K562 (cell line): ENCODE measurements around the gene UNC13A. TPM values are rescaled to one million over a fixed set of nuclear protein-coding genes. Genes with fewer than 3 reads are reported as not detected.
A peak's percentile ranks its signal among the peaks of the same experiment; 100 is the strongest.

Experiments used
- ATAC-seq: fragments of 200-7000 bp; cut with Tn5 transposase; 3 replicates; pipeline ENCODE4 v1.9.1; 2020; ENCODE audit warnings: moderate library complexity
- BruUV-seq: library from RNA; stranded (reverse); fragments of 400-500 nt; replicated peaks from 2 replicates; lab custom pipeline; 2021; lab: Mats Ljungman, UMichigan
- CTCF ChIA-PET: fragments of 300-600 bp; formaldehyde crosslinking; extraction: SDS; loops from one replicate; lab custom pipeline; 2021; ENCODE audit warnings: low intra/inter-chr PET ratio; lab: Yijun Ruan, JAX
- POLR2A ChIA-PET: fragments of 300-600, 350-650 bp; sonication (Branson Sonifier 250); formaldehyde crosslinking; extraction: SDS; loops from one replicate; lab custom pipeline; 2021; ENCODE audit warnings: antibody characterized with exemption, inconsistent platforms; lab: Yijun Ruan, JAX
- DNase-seq, 4 experiments: peaks; one replicate each; pipeline versions ENCODE4 v3.0.0 to v3.0.0-alpha.2; 2011 to 2018; ENCODE audit warnings: low spot score in 3 of 4, mixed read lengths in 3 of 4; ENCODE audit errors: extremely low read depth in 1 of 4
- FAIRE-seq: peaks from 2 replicates; lab custom pipeline; 2011; peaks lifted over from hg19 to GRCh38; lab: Jason Lieb, UNC
- H2AFZ ChIP-seq: 2 replicates; pipeline ENCODE4 v1.6.0; 2011; ENCODE audit warnings: low read depth, low read length, control low read depth, inconsistent platforms
- H3K27ac ChIP-seq: fragments of 200-600 bp; 3 replicates; pipeline ENCODE4 v1.8.0; 2011; ENCODE audit warnings: low read depth, mild to moderate bottlenecking, control low read depth, inconsistent platforms, low read length, moderate library complexity, mixed read lengths; ENCODE audit errors: extremely low read depth
- H3K27me3 ChIP-seq, 2 experiments: fragments of 300-600 bp in 1 of 2; 2 replicates in 1 of 2; 3 replicates in 1 of 2; pipeline versions ENCODE4 v1.6.0 to v1.8.0; 2011; ENCODE audit warnings: inconsistent platforms in 2 of 2, low read length in 2 of 2, mild to moderate bottlenecking in 1 of 2, mixed read lengths in 1 of 2, moderate library complexity in 1 of 2; ENCODE audit not compliant: control insufficient read depth in 2 of 2, insufficient read depth in 2 of 2
- H3K36me3 ChIP-seq: fragments of 300-600 bp; 3 replicates; pipeline ENCODE4 v1.8.0; 2011; ENCODE audit warnings: mild to moderate bottlenecking, low read length, inconsistent platforms; ENCODE audit not compliant: control insufficient read depth, insufficient read depth
- H3K4me1 ChIP-seq, 2 experiments: fragments of 200-600 bp in 1 of 2; replicated peaks in 1 of 2; 2 replicates in 1 of 2; 3 replicates in 1 of 2; pipeline versions ENCODE4 v1.5.1 to v1.8.0; 2011; ENCODE audit warnings: inconsistent platforms in 2 of 2, low read length in 2 of 2, mild to moderate bottlenecking in 1 of 2, mixed read lengths in 1 of 2, moderate library complexity in 1 of 2; ENCODE audit not compliant: control insufficient read depth in 2 of 2, insufficient read depth in 2 of 2
- H3K4me2 ChIP-seq: 2 replicates; pipeline ENCODE4 v1.6.1; 2011; ENCODE audit warnings: low read length, control low read depth, inconsistent platforms, mixed read lengths; ENCODE audit not compliant: insufficient read depth
- H3K4me3 ChIP-seq: fragments of 200-600 bp; sonication (generic), shearing (Covaris generic); 2 replicates; pipeline ENCODE4 v1.5.1; 2016; ENCODE audit warnings: control low read depth, inconsistent platforms
- H3K79me2 ChIP-seq: fragments of 200-600 bp; 3 replicates; pipeline ENCODE4 v1.8.0; 2011; ENCODE audit warnings: low read length, inconsistent platforms; ENCODE audit not compliant: control insufficient read depth, insufficient read depth
- H3K9ac ChIP-seq, 2 experiments: 2 replicates each; pipeline versions ENCODE4 v1.6.0 to v1.6.1; 2011; ENCODE audit warnings: low read depth in 2 of 2, low read length in 2 of 2, control low read depth in 1 of 2, inconsistent platforms in 1 of 2, mild to moderate bottlenecking in 1 of 2, mixed read lengths in 1 of 2; ENCODE audit not compliant: insufficient read depth in 1 of 2
- H3K9me1 ChIP-seq: one replicate; pipeline ENCODE4 v1.6.0; 2011; ENCODE audit warnings: inconsistent platforms, mild to moderate bottlenecking, low read length, moderate library complexity; ENCODE audit not compliant: control insufficient read depth, insufficient read depth
- H3K9me3 ChIP-seq: replicated peaks from 2 replicates; pipeline ENCODE4 v1.5.1; 2011; ENCODE audit warnings: low read depth, low read length, inconsistent platforms; ENCODE audit not compliant: control insufficient read depth, insufficient read depth
- H4K20me1 ChIP-seq: replicated peaks from 2 replicates; pipeline ENCODE4 v1.6.1; 2011; ENCODE audit warnings: low read length, inconsistent platforms, mixed read lengths; ENCODE audit not compliant: control insufficient read depth, insufficient read depth
- ADNP ChIP-seq: fragments of 200-800 bp; sonication (Bioruptor generic); IDR thresholded peaks from 2 replicates; pipeline ENCODE4 v1.6.1; 2016; ENCODE audit warnings: missing genetic modification characterization, missing compliant biosample characterization
- ATF7 ChIP-seq: fragments of 450-650 bp; IDR thresholded peaks from 2 replicates; pipeline ENCODE4 v1.7.1; 2014; ENCODE audit warnings: mild to moderate bottlenecking, moderate library complexity
- C11orf30 ChIP-seq: fragments of 450-650 bp; IDR thresholded peaks from 2 replicates; pipeline ENCODE4 v1.6.1; 2016; ENCODE audit warnings: low read depth, mild to moderate bottlenecking
- CHD4 ChIP-seq: fragments of 200-600 bp; sonication (generic); IDR thresholded peaks from 3 replicates; pipeline ENCODE4 v1.6.1; 2012; ENCODE audit warnings: low read depth, mild to moderate bottlenecking, mixed read lengths, low read length, inconsistent platforms; ENCODE audit not compliant: insufficient read depth, insufficient replicate concordance, poor library complexity, severe bottlenecking
- DACH1 ChIP-seq: fragments of 450-650 bp; IDR thresholded peaks from 2 replicates; pipeline ENCODE4 v1.6.1; 2018; ENCODE audit not compliant: partially characterized antibody
- DPF2 ChIP-seq: fragments of 450-650 bp; IDR thresholded peaks from 2 replicates; pipeline ENCODE4 v1.6.1; 2016
- FIP1L1 ChIP-seq: fragments of 200-400 bp; formaldehyde crosslinking; IDR thresholded peaks from 2 replicates; pipeline ENCODE4 v1.6.1; 2018; ENCODE audit warnings: mild to moderate bottlenecking, low read depth, low read length; ENCODE audit not compliant: poor library complexity, severe bottlenecking
- GABPB1 ChIP-seq: sonication (generic); formaldehyde crosslinking; IDR thresholded peaks from 2 replicates; pipeline ENCODE4 v1.8.0; 2022; ENCODE audit warnings: mild to moderate bottlenecking, missing genetic modification reagents
- HDAC1 ChIP-seq, 2 experiments: fragments of 450-650 bp; IDR thresholded peaks; 2 replicates each; pipeline ENCODE4 v1.6.1; 2016 to 2017; ENCODE audit warnings: inconsistent platforms in 1 of 2, mild to moderate bottlenecking in 1 of 2, moderate library complexity in 1 of 2
- HDAC2 ChIP-seq: fragments of 450-650 bp; IDR thresholded peaks from 2 replicates; pipeline ENCODE4 v1.6.1; 2016; ENCODE audit warnings: mild to moderate bottlenecking
- HDGF ChIP-seq: fragments of 450-650 bp; IDR thresholded peaks from 2 replicates; pipeline ENCODE4 v1.6.1; 2016
- MCM2 ChIP-seq: fragments of 450-650 bp; IDR thresholded peaks from 2 replicates; pipeline ENCODE4 v1.6.1; 2017; ENCODE audit warnings: low read depth, mild to moderate bottlenecking
- MYNN ChIP-seq, 2 experiments: sonication (generic); formaldehyde crosslinking in 1 of 2; IDR thresholded peaks; 2 replicates each; pipeline versions ENCODE4 v1.5.0 to v1.6.1; 2016 to 2020; ENCODE audit warnings: antibody characterized with exemption in 1 of 2, missing genetic modification reagents in 1 of 2
- NKRF ChIP-seq: fragments of 450-650 bp; IDR thresholded peaks from 2 replicates; pipeline ENCODE4 v1.6.1; 2016; ENCODE audit warnings: borderline replicate concordance
- RBM25 ChIP-seq: fragments of 200-400 bp; formaldehyde crosslinking; IDR thresholded peaks from 2 replicates; pipeline ENCODE4 v1.6.1; 2018; ENCODE audit warnings: low read length, low read depth, moderate library complexity; ENCODE audit not compliant: severe bottlenecking
- RCOR1 ChIP-seq, 2 experiments: IDR thresholded peaks; 2 replicates each; pipeline ENCODE4 v1.6.1; 2012; ENCODE audit warnings: low read depth in 2 of 2, low read length in 2 of 2, borderline replicate concordance in 1 of 2, improper control_type of control experiment in 1 of 2
- SMARCA5 ChIP-seq: fragments of 450-650 bp; IDR thresholded peaks from 2 replicates; pipeline ENCODE4 v1.6.1; 2016
- SUPT5H ChIP-seq: fragments of 450-650 bp; IDR thresholded peaks from 2 replicates; pipeline ENCODE4 v1.6.1; 2016
- TBP ChIP-seq: optimal IDR thresholded peaks from 2 replicates; pipeline ENCODE3; 2011; ENCODE audit warnings: low read depth, low read length, improper control_type of control experiment
- WGBS: fragments of 100-300 bp; shearing (Covaris generic); methylation state at CpG from one replicate; pipeline ENCODE4 v1.1.6; 2016; ENCODE audit warnings: low coverage, mixed read lengths; ENCODE audit not compliant: insufficient coverage; ENCODE audit errors: missing lambda C conversion rate; 5-methylcytosine and 5-hydroxymethylcytosine counted together
- in situ Hi-C: fragments of 300-500 bp; cut with MboI; formaldehyde crosslinking; loops from 4 replicates; pipeline ENCODE4 v1.15.0; 2018; ENCODE audit warnings: inconsistent platforms, mixed read lengths
- intact Hi-C: fragments of 100-400 bp; cut with micrococcal nuclease; formaldehyde crosslinking; loops from 2 replicates; pipeline ENCODE4 v1.14.2; 2022
- polyA plus RNA-seq, 8 experiments: library from polyadenylated mRNA; depleted of rRNA in 4 of 8; stranded (reverse) in 5 of 8; unstranded in 3 of 8; fragments of >200 nt; fragmentation: Nextera tagmentation in 2 of 8; fragmentation: Illumina TruSeq in 1 of 8; extraction: Ambion mirVana in 2 of 8; extraction: Trizol in 1 of 8; gene quantifications; 2 replicates each; pipeline versions ENCODE4 v1.2.1 to v1.2.3, GENCODE V29; 2011 to 2014; ENCODE audit warnings: inconsistent platforms in 1 of 8, missing spikeins in 1 of 8
- total RNA-seq, 7 experiments: library from RNA; depleted of rRNA in 6 of 7; stranded (reverse); fragments of >200 nt in 6 of 7; fragmentation: Illumina TruSeq in 2 of 7; extraction: Trizol in 2 of 7; gene quantifications; 2 replicates each; pipeline versions ENCODE4 v1.2.1 to v1.2.3, GENCODE V29; 2011 to 2021; ENCODE audit warnings: low replicate concordance in 1 of 7

UNC13A gene
- total and polyA plus RNA-seq, 9 of the 15 experiments (the other 6 are each of a cell fraction or from before 2014, with no cell fraction given): 0.03 to 1.0 (median 0.25) TPM

GRCh38 chr19:17575871-17576757 is 112.0 kb downstream of the UNC13A start:
- ChIA-PET POLR2A (interaction anchor here (0.8 to 1.7 kb wide), 4 partner anchors 19 to 80 kb away, joined by 3 to 8 read pairs (median 4); no protein-coding TSS in a partner anchor), CTCF (interaction anchor here (0.5 kb wide), 1 partner anchor 186 kb away, joined by 3 read pairs; no protein-coding TSS in a partner anchor)
- DNase-seq (peak; percentile 85 to 91 (median 88)), FAIRE-seq (peak; percentile 32), ATAC-seq (peak; percentile 82)
- in situ Hi-C loops: no loop called here
- Histone ChIP-seq H3K4me3 (peak overlapping the region; percentile 24), H3K9me3 (no peaks in the 10 kb centered on the region), H3K9me1 (peaks cover 8% of the 10 kb centered on the region), H3K27ac (no peak overlapping the region), H3K4me2 (peak overlapping the region; percentile 35; the same call in 1 of the 2 replicates), H3K27me3 (no peaks in the 10 kb centered on the region), H4K20me1 (peaks cover 42% of the 10 kb centered on the region), H3K4me1 (peaks cover 13 to 54% of the 10 kb centered on the region in 2 experiments), H3K79me2 (peaks cover 9% of the 10 kb centered on the region; the same call in 1 of the 3 replicates), H2AFZ (no peak overlapping the region), H3K36me3 (peaks cover 73% of the 10 kb centered on the region), H3K9ac (peak overlapping the region in 1 of 2 experiments; percentile 75; a peak in 2 of 4 replicates)
- BruUV-seq: no TSS peak
- intact Hi-C loops: no loop called here
- 52% methylated on average over 3 of the region's 11 CpGs for WGBS
- TF ChIP-seq DACH1: no peak
- TF ChIP-seq ATF7: 0 out of 2 replicates have a peak, but pooled peaks have one; percentile 10
- no peak for TF ChIP-seq MCM2
- peak; percentile 89 for TF ChIP-seq HDGF
- TF ChIP-seq GABPB1 (CRISPR knock-in tag): 0 out of 2 replicates have a peak, but pooled peaks have one; percentile 22
- peak; percentile 43; the same call in 1 of the 2 replicates for TF ChIP-seq DPF2
- TF ChIP-seq HDAC1 (IDR thresholded peaks at IDR 0.05): peak in 1 of 2 experiments; percentile 62; a peak in 2 of 4 replicates
- TF ChIP-seq FIP1L1: peak; percentile 9
- TF ChIP-seq SMARCA5: peak; percentile 79
- peak; percentile 10; the same call in 1 of the 2 replicates for TF ChIP-seq MYNN (IDR thresholded peaks at IDR 0.05)
- TF ChIP-seq MYNN (CRISPR knock-in tag; IDR thresholded peaks at IDR 0.05): no peak
- TF ChIP-seq NKRF: peak; percentile 44; the same call in 1 of the 2 replicates
- TF ChIP-seq HDAC2: 0 out of 2 replicates have a peak, but pooled peaks have one; percentile 21
- TF ChIP-seq RBM25: peak; percentile 71
- TF ChIP-seq SUPT5H: 0 out of 2 replicates have a peak, but pooled peaks have one; percentile 44
- peak; percentile 87 for TF ChIP-seq ADNP (tag)
- TF ChIP-seq CHD4: peak; percentile 90
- TF ChIP-seq C11orf30: no peak
- peak in 1 of 2 experiments; percentile 59; a peak in 1 of 4 replicates for TF ChIP-seq RCOR1 (IDR thresholded peaks at IDR 0.05; ENCODE audit: borderline replicate concordance in 1 of 2, low read depth in 2 of 2, low read length in 2 of 2)
- TF ChIP-seq TBP: peak; percentile 25
